HG03139 (cell line): ENCODE results near the gene DIP2A.

Experiments used
- ATAC-seq: cut with Tn5 transposase; IDR thresholded peaks from one replicate; pipeline ENCODE4 v1.9.1; 2021; ENCODE audit not compliant: unreplicated experiment

The DIP2A gene

GRCh38 chr21:46616656-46617055 lies 158.0 kb downstream of the DIP2A start:
- no peak for ATAC-seq

- no peak for ATAC-seq
These were observed 158.8 kb downstream of the DIP2A start for GRCh38 chr21:46617267-46618051.

GRCh38 chr21:46618738-46619379 lies 160.2 kb downstream of the DIP2A start:
- ATAC-seq, result no peak
